LNCAP (cell line): ENCODE data around the gene PAEP.

ENCODE experiments used
- TF ChIP-seq, protein P1 (sequence below): fragments of 450-650 bp; IDR thresholded peaks from 2 replicates; pipeline ENCODE4 v1.5.1; 2017; ENCODE audit warnings: mild to moderate bottlenecking

The PAEP gene

DNA sequence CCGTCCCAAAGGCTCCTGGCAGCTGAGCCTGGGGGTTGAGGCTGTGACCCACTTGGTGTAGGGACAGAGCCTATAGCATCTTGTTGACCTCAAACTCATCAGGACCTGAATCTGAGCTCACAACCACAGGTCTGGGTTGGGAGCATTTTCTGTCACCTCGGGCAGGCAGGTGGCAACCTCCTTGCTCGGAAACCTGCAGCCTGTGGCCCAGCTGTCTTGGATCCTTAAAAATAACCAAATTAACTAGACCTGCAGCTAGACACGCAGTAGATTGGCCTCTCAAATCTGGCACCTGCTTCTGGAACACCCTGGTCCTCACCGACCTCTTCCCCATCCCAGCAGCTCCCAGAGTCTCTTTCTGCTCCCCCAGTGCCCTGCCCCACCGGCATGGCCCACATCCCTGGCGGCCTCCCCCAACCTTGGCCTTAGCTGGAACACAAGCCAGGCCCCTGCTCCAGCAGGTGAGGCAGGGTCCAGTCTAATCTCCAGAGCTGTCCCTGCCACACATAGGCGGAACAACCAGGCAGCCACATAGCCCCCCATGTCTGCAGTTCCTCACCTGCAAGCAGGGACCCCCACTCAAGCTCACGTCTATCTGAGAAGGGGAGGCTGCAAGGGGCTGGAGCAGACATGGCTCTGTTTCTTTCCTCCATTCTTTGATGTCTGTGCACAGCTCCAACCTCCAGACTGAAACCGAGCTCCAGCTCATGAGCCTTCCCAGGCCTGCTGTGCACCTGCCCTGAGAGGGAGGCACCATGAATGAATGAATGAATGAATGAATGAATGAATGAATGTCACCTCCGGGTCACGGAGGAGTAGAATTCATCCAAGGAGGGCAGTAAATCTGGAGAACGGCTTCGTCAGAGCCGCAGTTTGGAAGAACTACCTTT lies 28.3 kb downstream of the PAEP start:
- TF ChIP-seq, protein P1, sequence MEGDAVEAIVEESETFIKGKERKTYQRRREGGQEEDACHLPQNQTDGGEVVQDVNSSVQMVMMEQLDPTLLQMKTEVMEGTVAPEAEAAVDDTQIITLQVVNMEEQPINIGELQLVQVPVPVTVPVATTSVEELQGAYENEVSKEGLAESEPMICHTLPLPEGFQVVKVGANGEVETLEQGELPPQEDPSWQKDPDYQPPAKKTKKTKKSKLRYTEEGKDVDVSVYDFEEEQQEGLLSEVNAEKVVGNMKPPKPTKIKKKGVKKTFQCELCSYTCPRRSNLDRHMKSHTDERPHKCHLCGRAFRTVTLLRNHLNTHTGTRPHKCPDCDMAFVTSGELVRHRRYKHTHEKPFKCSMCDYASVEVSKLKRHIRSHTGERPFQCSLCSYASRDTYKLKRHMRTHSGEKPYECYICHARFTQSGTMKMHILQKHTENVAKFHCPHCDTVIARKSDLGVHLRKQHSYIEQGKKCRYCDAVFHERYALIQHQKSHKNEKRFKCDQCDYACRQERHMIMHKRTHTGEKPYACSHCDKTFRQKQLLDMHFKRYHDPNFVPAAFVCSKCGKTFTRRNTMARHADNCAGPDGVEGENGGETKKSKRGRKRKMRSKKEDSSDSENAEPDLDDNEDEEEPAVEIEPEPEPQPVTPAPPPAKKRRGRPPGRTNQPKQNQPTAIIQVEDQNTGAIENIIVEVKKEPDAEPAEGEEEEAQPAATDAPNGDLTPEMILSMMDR, result no peak

- TF ChIP-seq, protein P1, result no peak
These were observed 29.0 kb downstream of the PAEP start for GRCh38 chr9:135590486-135591079.

- TF ChIP-seq, protein P1, result no peak
These were observed 30.2 kb downstream of the PAEP start for GRCh38 chr9:135591506-135592330.

DNA sequence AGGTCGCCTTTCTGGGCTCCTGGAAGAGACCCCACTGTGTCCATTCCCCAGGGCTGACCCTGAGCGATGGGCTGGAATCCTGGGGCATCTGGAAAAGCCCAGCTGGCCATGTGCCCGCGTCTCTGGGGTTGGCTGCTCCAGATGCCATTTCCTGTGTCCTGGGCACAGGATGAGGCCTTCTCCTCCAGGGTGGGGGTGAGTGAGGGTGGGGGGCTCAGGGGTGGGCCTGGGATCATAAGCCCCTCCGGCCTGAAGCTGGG lies 30.7 kb downstream of the PAEP start:
- TF ChIP-seq, protein P1, result no peak

DNA sequence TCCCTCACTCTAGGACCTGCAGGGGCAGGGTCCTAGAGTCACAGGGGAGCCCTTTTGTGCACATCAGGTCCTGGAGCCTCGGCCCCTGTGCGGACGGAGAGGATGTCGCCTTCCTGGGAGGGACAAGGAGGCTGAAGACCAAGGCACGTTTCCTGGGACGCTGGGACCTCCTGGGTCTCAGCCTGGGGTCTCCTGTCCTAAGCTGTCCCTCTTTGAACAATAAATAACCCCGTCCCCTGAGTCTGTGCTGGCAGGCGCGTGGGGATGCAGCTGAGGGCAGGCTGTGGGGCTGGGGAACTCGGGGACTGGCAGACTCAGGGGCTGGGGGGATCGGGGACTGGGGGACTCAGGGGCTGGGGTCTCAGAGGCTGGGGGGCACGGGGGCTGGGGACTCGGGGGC lies 31.1 kb downstream of the PAEP start:
- TF ChIP-seq, protein P1, result no peak

DNA sequence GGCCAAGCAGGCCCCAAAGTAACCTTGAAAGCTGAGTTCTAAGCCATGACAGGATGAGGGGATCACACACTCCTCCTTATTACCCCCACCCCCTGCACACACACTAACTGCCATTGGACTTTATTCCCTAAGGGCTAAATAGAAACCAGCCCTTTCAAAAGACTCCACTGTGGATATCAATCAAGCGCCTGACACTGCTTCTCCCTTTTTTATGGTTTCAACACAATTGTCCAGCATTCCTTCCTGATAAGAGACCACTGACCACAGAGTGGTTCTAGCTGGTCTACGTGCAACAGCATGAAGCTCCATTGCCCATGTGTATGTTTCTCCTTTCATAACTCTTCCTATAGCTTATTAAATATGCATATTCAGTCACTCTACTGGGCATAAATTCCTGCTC lies 34.7 kb downstream of the PAEP start:
- TF ChIP-seq, protein P1, result no peak

- TF ChIP-seq, protein P1, result no peak
These were observed 38.8 kb downstream of the PAEP start for GRCh38 chr9:135600296-135600817.
